Omental fat pad (tissue), 4 donors: ENCODE data around the gene MAP7. TPM values are rescaled to one million over a fixed set of nuclear protein-coding genes. Genes with fewer than 3 reads are reported as not detected.

Source experiments
- ATAC-seq: fragments of 150-250 bp; one replicate; pipeline ENCODE4 v1.9.1; 2016; ENCODE audit warnings: mild to moderate bottlenecking, moderate library complexity; ENCODE audit not compliant: low FRiP score
- DNase-seq: peaks from one replicate; pipeline ENCODE4 v3.0.0-alpha.2; 2019; ENCODE audit warnings: low spot score
- CTCF ChIP-seq, 3 donors: fragments of 450-650 bp; IDR thresholded peaks; one replicate each; pipeline ENCODE4 v1.5.1; 2016 to 2017; ENCODE audit warnings: antibody characterized with exemption in 3 of 3, mild to moderate bottlenecking in 3 of 3, moderate library complexity in 2 of 3
- total RNA-seq, 4 donors: library from RNA; depleted of rRNA; stranded (reverse); fragments of >200 nt; gene quantifications; one replicate each; pipeline ENCODE4 v1.1.0, GENCODE V29; 2016

MAP7 gene
- total RNA-seq, 4 donors from 2014 or later: 2.2 to 5.3 (median 4.5) TPM

GRCh38 chr6:136465766-136466303 is 84.4 kb downstream of the MAP7 start:
- no peak for ATAC-seq

GRCh38 chr6:136464874-136465273 is 85.3 kb downstream of the MAP7 start:
- TF ChIP-seq CTCF (IDR thresholded peaks at IDR 0.05): no peak
- no peak for ATAC-seq
- no peak for DNase-seq

More at GRCh38 chr6:136465766-136466303, 84.4 kb downstream of the MAP7 start:
- no peak for TF ChIP-seq CTCF (IDR thresholded peaks at IDR 0.05)
- DNase-seq: no peak

DNA sequence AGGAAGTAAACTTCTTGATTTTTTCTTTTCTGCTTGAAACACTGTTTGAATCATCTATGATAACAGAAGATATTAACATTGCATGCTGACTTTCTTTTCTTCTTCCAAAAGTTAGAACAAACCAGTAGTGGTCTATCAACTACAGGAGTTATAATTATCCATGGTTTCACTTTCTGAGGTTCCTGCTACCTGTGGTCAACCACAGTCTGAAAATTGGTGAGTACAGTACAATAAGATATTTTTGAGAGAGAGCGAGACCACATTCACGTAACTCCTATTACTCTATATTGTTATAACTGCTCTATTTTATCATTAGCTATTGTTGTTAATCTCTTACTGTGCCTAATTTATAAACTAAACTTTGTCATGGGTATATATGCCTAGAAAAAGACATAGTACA is 86.1 kb downstream of the MAP7 start:
- TF ChIP-seq CTCF (IDR thresholded peaks at IDR 0.05): no peak
- ATAC-seq (no peak), DNase-seq (no peak)

DNA sequence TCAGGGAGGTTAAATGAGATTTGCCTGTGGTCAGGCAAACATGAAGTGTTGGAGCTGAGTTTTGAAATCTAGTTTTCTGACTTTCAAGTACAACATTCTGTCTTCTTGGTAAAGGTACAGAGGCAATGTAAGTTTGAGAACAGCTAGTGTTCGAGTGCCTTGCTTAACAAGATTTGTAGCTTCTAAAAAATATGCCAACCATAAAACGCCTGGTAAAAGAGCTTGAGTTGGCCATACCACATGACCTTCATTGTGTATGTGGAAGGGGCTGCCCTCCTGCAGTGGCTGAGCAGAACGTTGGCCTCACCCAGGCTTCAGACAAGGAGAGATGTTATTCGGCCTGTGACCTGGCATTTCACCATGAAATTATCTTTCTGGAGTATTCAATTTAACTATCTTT is 86.5 kb downstream of the MAP7 start:
- no peak for TF ChIP-seq CTCF (IDR thresholded peaks at IDR 0.05)
- DNase-seq: no peak
- no peak for ATAC-seq

- no peak for ATAC-seq
- DNase-seq: no peak
- no peak for TF ChIP-seq CTCF (IDR thresholded peaks at IDR 0.05)
These were observed 103.5 kb downstream of the MAP7 start for GRCh38 chr6:136446579-136447187.

- no peak for TF ChIP-seq CTCF (IDR thresholded peaks at IDR 0.05)
- DNase-seq (no peak), ATAC-seq (no peak)
These were observed 104.1 kb downstream of the MAP7 start for GRCh38 chr6:136446145-136446544.

DNA sequence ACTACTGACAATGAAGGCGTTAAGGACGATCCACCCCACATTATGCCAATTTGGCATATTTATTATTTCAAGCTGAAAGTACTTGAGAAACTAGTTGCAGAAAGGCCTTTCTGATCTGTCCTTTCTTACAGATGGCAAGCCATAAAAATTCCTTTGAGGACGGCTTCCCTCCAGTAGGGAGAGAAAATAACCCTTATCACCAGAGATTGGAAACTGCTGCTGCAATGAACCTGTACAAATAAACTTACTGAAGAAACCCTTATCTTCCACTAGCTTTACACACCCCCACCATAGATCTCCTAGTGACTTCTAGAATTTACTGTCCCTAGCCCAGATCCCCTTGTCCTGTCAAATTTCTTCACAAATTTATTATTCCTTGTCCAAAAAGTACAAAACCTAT is 105.2 kb downstream of the MAP7 start:
- TF ChIP-seq CTCF (IDR thresholded peaks at IDR 0.05): no peak
- no peak for ATAC-seq

More for the DNA sequence above, 105.2 kb downstream of the MAP7 start:
- DNase-seq: no peak
